HEK293T (cell line): Measurements from ENCODE around the gene BLOC1S6.

ENCODE experiments used
- CTCF ChIA-PET: fragments of 350-600 bp; formaldehyde crosslinking; extraction: SDS; loops from one replicate; lab custom pipeline; 2021; ENCODE audit warnings: antibody characterized with exemption, inconsistent platforms; lab: Yijun Ruan, JAX
- POLR2A ChIA-PET: fragments of 350-600 bp; formaldehyde crosslinking; extraction: SDS; loops from one replicate; lab custom pipeline; 2020; ENCODE audit warnings: antibody characterized with exemption, inconsistent platforms; lab: Yijun Ruan, JAX
- DNase-seq: peaks from one replicate; pipeline ENCODE4 v3.0.0; 2012; ENCODE audit warnings: mixed read lengths; ENCODE audit errors: extremely low spot score
- ARNT ChIP-seq: fragments of 450-650 bp; IDR thresholded peaks from 2 replicates; pipeline ENCODE4 v1.6.1; 2017; ENCODE audit warnings: mild to moderate bottlenecking
- BHLHE40 ChIP-seq: fragments of 450-650 bp; IDR thresholded peaks from 2 replicates; pipeline ENCODE4 v1.6.1; 2016; ENCODE audit warnings: mild to moderate bottlenecking, moderate library complexity, borderline replicate concordance
- CTBP1 ChIP-seq: fragments of 450-650 bp; IDR thresholded peaks from 2 replicates; pipeline ENCODE4 v1.6.1; 2016; ENCODE audit warnings: borderline replicate concordance
- ELF4 ChIP-seq: fragments of 450-650 bp; IDR thresholded peaks from 2 replicates; pipeline ENCODE4 v1.6.1; 2017; ENCODE audit warnings: antibody characterized with exemption
- FOXA1 ChIP-seq: fragments of 450-650 bp; IDR thresholded peaks from 2 replicates; pipeline ENCODE4 v1.6.1; 2016; ENCODE audit warnings: mild to moderate bottlenecking
- FOXK2 ChIP-seq: fragments of 450-650 bp; IDR thresholded peaks from 2 replicates; pipeline ENCODE4 v1.6.1; 2016; ENCODE audit warnings: mild to moderate bottlenecking
- FOXM1 ChIP-seq: fragments of 450-650 bp; IDR thresholded peaks from 2 replicates; pipeline ENCODE4 v1.6.1; 2017; ENCODE audit warnings: mild to moderate bottlenecking, borderline replicate concordance
- HDGF ChIP-seq: fragments of 450-650 bp; IDR thresholded peaks from 2 replicates; pipeline ENCODE4 v1.6.1; 2017; ENCODE audit warnings: antibody characterized with exemption, borderline replicate concordance
- L3MBTL2 ChIP-seq: fragments of 450-650 bp; conservative IDR thresholded peaks from 2 replicates; pipeline ENCODE4 v1.6.1; 2016; ENCODE audit warnings: mild to moderate bottlenecking
- LEF1 ChIP-seq: fragments of 450-650 bp; IDR thresholded peaks from 2 replicates; pipeline ENCODE4 v1.6.1; 2017; ENCODE audit warnings: mild to moderate bottlenecking, borderline replicate concordance
- NFRKB ChIP-seq: fragments of 450-650 bp; IDR thresholded peaks from 2 replicates; pipeline ENCODE4 v1.6.1; 2016; ENCODE audit warnings: mild to moderate bottlenecking, moderate library complexity
- PKNOX1 ChIP-seq: fragments of 450-650 bp; IDR thresholded peaks from 2 replicates; pipeline ENCODE4 v1.6.1; 2016
- SP1 ChIP-seq: fragments of 450-650 bp; IDR thresholded peaks from 2 replicates; pipeline ENCODE4 v1.6.1; 2017
- SUZ12 ChIP-seq: fragments of 450-650 bp; IDR thresholded peaks from 2 replicates; pipeline ENCODE4 v1.6.1; 2016; ENCODE audit warnings: mild to moderate bottlenecking
- TARDBP ChIP-seq: fragments of 450-650 bp; IDR thresholded peaks from 2 replicates; pipeline ENCODE4 v1.6.1; 2016
- ZNF384 ChIP-seq: fragments of 450-650 bp; IDR thresholded peaks from 2 replicates; pipeline ENCODE4 v1.6.1; 2016

Gene BLOC1S6

GRCh38 chr15:45641374-45641781 lies 54.2 kb downstream of the BLOC1S6 start:
- ChIA-PET CTCF (no interaction called here), POLR2A (no interaction called here)
- no peak for DNase-seq
- TF ChIP-seq TARDBP: no peak
- no peak for TF ChIP-seq LEF1
- no peak for TF ChIP-seq CTBP1
- no peak for TF ChIP-seq SUZ12
- no peak for TF ChIP-seq PKNOX1
- TF ChIP-seq HDGF: no peak
- TF ChIP-seq L3MBTL2: no peak
- no peak for TF ChIP-seq FOXA1
- TF ChIP-seq FOXM1: no peak
- TF ChIP-seq ARNT: no peak
- TF ChIP-seq ELF4: no peak
- TF ChIP-seq NFRKB: no peak
- no peak for TF ChIP-seq FOXK2
- TF ChIP-seq ZNF384: no peak
- TF ChIP-seq SP1: no peak
- no peak for TF ChIP-seq BHLHE40

- DNase-seq: no peak
- CTCF ChIA-PET: no interaction called here
- POLR2A ChIA-PET: interaction anchor here (0.8 kb wide), 1 partner anchor 56 kb away, joined by 3 read pairs; the partner anchor contains the start of gene BLOC1S6
These were observed 55.1 kb downstream of the BLOC1S6 start for GRCh38 chr15:45641999-45642932.

GRCh38 chr15:45644437-45644836 lies 57.3 kb downstream of the BLOC1S6 start:
- no peak for DNase-seq
- TF ChIP-seq HDGF: no peak
- TF ChIP-seq SUZ12: no peak
- no peak for TF ChIP-seq ELF4
- TF ChIP-seq SP1: no peak
- no peak for TF ChIP-seq FOXM1
- TF ChIP-seq TARDBP: no peak
- TF ChIP-seq NFRKB: no peak
- TF ChIP-seq FOXK2: no peak
- TF ChIP-seq BHLHE40: no peak
- TF ChIP-seq PKNOX1: no peak
- TF ChIP-seq LEF1: no peak
- no peak for TF ChIP-seq CTBP1
- TF ChIP-seq FOXA1: no peak
- TF ChIP-seq L3MBTL2: no peak
- no peak for TF ChIP-seq ZNF384
- TF ChIP-seq ARNT: no peak
- ChIA-PET CTCF (no interaction called here), POLR2A (no interaction called here)

More at GRCh38 chr15:45641999-45642932, 55.1 kb downstream of the BLOC1S6 start:
- no peak for TF ChIP-seq BHLHE40
- no peak for TF ChIP-seq TARDBP
- TF ChIP-seq NFRKB: no peak
- no peak for TF ChIP-seq PKNOX1
- no peak for TF ChIP-seq ARNT
- no peak for TF ChIP-seq LEF1
- TF ChIP-seq HDGF: no peak
- no peak for TF ChIP-seq FOXK2
- no peak for TF ChIP-seq CTBP1
- TF ChIP-seq ZNF384: no peak
- no peak for TF ChIP-seq FOXM1
- TF ChIP-seq SP1: no peak
- no peak for TF ChIP-seq SUZ12
- TF ChIP-seq L3MBTL2: no peak

- ChIA-PET POLR2A (interaction anchor here (0.6 kb wide), 1 partner anchor 9 kb away, joined by 3 read pairs; no protein-coding TSS in a partner anchor), CTCF (no interaction called here)
- TF ChIP-seq TARDBP (no peak), ELF4 (no peak), PKNOX1 (no peak), L3MBTL2 (no peak), ZNF384 (no peak), FOXK2 (no peak), BHLHE40 (no peak), SUZ12 (no peak), CTBP1 (no peak), FOXA1 (no peak), SP1 (no peak), HDGF (no peak), LEF1 (no peak)
- DNase-seq: no peak
These were observed 58.1 kb downstream of the BLOC1S6 start for GRCh38 chr15:45645026-45645980.
